ENCODE results near the gene MYO1D.
A peak's percentile ranks its signal among the peaks of the same experiment; 100 is the strongest.

MYO1D gene

DNA sequence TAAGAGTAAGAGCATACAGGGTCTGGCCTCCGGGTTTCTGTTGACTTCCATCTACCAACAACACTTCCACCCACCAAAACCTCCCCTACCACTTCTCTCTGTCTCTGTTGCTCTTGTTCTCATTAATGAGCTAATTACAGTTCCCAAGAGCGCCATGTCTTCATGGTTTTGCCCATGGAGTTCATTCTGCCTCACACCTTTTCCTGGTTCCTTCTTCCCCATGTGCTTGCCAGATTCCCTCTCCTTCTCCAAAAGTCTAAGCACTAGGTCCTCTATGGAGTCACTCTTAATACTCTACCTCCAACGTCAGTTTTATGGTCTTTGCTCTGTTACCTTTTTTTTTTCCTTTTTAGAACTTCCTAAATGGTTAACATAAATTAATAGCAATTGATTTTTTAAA is 92.8 kb downstream of the MYO1D start:
- DNase-seq (ENCODE audit: low read depth, low spot score), result no peak
- TF ChIP-seq, protein P1, sequence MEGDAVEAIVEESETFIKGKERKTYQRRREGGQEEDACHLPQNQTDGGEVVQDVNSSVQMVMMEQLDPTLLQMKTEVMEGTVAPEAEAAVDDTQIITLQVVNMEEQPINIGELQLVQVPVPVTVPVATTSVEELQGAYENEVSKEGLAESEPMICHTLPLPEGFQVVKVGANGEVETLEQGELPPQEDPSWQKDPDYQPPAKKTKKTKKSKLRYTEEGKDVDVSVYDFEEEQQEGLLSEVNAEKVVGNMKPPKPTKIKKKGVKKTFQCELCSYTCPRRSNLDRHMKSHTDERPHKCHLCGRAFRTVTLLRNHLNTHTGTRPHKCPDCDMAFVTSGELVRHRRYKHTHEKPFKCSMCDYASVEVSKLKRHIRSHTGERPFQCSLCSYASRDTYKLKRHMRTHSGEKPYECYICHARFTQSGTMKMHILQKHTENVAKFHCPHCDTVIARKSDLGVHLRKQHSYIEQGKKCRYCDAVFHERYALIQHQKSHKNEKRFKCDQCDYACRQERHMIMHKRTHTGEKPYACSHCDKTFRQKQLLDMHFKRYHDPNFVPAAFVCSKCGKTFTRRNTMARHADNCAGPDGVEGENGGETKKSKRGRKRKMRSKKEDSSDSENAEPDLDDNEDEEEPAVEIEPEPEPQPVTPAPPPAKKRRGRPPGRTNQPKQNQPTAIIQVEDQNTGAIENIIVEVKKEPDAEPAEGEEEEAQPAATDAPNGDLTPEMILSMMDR (IDR thresholded peaks at IDR 0.05; ENCODE audit: low read depth, low read length), result no peak
- no peak overlapping the region for H3K4me3 ChIP-seq (ENCODE audit: low read depth, low read length)
- in situ Hi-C loops (cut with HindIII; ENCODE audit: low sequenced_read_pairs), result no loop called here

DNA sequence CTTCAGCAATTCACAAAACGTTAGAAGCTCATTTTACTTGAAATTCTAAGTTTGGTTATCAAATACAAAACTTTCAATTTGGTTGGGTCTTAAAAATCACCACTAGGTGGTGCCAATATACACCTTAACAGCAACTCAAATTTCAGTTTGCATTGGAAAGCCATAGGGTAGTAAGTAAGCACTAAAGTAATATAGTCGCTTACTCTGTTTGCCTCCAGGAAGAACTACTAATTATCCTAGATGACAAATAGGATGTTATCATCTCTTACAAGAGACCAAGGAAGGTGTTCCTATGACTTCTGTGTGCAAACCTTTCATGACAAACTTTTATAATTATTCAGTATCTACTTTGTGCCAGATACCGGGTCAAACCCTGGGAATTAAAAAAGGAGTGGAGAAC is 93.3 kb downstream of the MYO1D start:
- TF ChIP-seq, protein P1 (IDR thresholded peaks at IDR 0.05; ENCODE audit: low read depth, low read length), result peak; percentile 53
- peak; percentile 65 for DNase-seq (ENCODE audit: low read depth, low spot score)
- in situ Hi-C loops (cut with HindIII; ENCODE audit: low sequenced_read_pairs), result no loop called here
- no peak overlapping the region for H3K4me3 ChIP-seq (ENCODE audit: low read depth, low read length)

DNA sequence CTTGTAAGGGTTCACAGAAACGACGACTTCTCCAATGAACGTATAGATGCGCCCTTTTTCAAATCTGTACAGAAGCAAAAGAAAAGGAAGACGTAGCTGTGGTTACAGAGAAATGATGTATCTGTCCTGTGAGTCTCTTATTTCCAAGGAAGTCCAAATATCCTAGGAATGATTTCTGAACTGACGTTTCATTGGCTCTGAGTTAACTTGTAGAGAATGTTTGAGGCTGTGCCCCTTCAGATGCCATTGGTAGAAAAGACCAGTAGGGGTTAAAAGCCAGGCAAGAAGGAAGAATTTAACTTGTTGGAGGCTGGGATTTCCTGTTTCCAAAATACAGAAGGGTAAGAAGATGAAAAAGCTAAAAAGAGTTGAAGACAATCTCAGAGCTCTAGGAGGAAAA is 96.2 kb downstream of the MYO1D start:
- H3K4me3 ChIP-seq (ENCODE audit: low read depth, low read length), result no peak overlapping the region
- TF ChIP-seq, protein P1 (IDR thresholded peaks at IDR 0.05; ENCODE audit: low read depth, low read length), result no peak
- no peak for DNase-seq (ENCODE audit: low read depth, low spot score)
- in situ Hi-C loops (cut with HindIII; ENCODE audit: low sequenced_read_pairs), result no loop called here

DNA sequence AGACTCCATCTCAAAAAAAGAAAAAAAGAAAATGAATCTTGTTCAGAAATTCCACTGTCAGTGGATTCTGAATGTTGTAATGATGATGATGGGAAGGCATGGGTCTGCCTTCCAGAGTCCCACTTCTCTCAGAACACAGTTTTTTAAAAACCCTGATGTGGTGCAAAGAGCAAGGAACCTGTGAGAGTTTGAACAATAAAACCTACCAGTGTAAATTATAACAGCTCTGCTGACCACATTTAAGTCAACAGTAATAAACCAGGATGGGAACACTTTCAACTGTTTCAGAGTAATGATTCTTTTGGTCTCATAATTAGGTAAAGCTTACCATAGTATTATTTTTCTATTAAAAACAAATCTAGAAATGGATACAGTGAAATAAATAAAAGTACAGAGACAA is 99.0 kb downstream of the MYO1D start:
- TF ChIP-seq, protein P1 (IDR thresholded peaks at IDR 0.05; ENCODE audit: low read depth, low read length), result no peak
- in situ Hi-C loops (cut with HindIII; ENCODE audit: low sequenced_read_pairs), result no loop called here
- no peak for DNase-seq (ENCODE audit: low read depth, low spot score)
- no peak overlapping the region for H3K4me3 ChIP-seq (ENCODE audit: low read depth, low read length)

DNA sequence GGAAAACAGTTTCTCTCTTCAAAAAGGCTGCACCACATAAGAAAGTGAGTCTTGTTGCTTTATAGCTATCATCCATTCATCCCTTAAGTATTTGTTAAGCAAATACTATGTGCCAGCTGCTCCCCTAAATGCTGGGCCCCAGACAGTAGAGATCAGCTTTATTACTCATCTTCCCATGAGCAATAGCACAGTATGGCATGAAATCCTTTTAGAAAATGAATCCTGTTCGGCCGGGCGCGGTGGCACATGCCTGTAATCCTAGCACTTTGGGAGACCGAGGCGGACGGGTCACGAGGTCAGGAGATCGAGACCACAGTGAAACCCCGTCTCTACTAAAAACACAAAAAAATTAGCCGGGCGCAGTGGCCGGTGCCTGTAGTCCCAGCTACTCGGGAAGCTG is 99.5 kb downstream of the MYO1D start:
- peak; percentile 13 for DNase-seq (ENCODE audit: low read depth, low spot score)
- TF ChIP-seq, protein P1 (IDR thresholded peaks at IDR 0.05; ENCODE audit: low read depth, low read length), result no peak
- in situ Hi-C loops (cut with HindIII; ENCODE audit: low sequenced_read_pairs), result no loop called here

DNA sequence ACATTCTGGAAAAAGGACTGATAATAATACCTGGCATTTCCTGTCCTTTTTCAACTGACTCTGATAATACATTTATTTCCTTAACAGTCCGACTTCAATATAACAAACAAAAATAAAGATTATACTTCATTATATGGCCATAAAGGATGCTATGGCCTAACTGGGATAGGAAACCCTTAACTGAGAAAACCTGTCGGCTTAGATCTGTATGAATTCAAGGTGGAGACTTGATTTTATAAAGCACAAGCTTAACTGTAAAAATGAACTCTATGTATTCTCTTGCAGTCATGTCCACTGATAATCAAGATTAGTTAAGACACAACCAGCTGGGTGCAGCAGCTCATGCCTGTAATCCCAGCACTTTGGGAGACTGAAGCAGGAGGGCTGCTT is 102.2 kb downstream of the MYO1D start:
- H3K4me3 ChIP-seq (ENCODE audit: low read depth, low read length), result no peak overlapping the region
- TF ChIP-seq, protein P1 (IDR thresholded peaks at IDR 0.05; ENCODE audit: low read depth, low read length), result no peak
- in situ Hi-C loops (cut with HindIII; ENCODE audit: low sequenced_read_pairs), result no loop called here
- DNase-seq (ENCODE audit: low read depth, low spot score), result no peak

More for the DNA sequence above, 99.5 kb downstream of the MYO1D start:
- H3K4me3 ChIP-seq (ENCODE audit: low read depth, low read length), result no peak overlapping the region

Measured in astrocyte of the spinal cord (primary cell).